Measurements from ENCODE around the gene ITGA1.

ITGA1 gene

DNA sequence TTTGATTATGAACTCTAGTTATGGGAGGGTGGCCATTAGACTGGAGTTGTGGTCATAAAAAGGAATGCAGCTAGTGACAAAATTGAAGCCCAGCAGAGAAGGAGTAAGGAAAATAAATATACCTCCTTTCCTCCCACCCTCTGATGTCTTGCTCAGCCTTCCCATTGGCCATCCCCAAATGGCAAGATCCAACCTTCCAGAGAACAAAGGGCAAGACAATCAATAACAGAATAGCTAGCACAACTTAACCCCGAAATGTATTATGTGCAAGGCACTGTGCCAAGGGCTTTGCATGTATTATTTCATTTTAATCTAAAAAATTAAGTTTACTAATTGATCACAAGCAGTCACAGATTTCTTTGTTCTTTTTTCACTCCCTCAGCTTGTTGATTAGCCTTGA is 3.6 kb downstream of the ITGA1 start:
- no peak overlapping the region for H2AFZ ChIP-seq (ENCODE audit: low read length)
- DNase-seq: no peak
- no peak for TF ChIP-seq EZH2 (optimal IDR thresholded peaks at IDR 0.05; ENCODE audit: low read depth, low read length)
- TF ChIP-seq, protein P1, sequence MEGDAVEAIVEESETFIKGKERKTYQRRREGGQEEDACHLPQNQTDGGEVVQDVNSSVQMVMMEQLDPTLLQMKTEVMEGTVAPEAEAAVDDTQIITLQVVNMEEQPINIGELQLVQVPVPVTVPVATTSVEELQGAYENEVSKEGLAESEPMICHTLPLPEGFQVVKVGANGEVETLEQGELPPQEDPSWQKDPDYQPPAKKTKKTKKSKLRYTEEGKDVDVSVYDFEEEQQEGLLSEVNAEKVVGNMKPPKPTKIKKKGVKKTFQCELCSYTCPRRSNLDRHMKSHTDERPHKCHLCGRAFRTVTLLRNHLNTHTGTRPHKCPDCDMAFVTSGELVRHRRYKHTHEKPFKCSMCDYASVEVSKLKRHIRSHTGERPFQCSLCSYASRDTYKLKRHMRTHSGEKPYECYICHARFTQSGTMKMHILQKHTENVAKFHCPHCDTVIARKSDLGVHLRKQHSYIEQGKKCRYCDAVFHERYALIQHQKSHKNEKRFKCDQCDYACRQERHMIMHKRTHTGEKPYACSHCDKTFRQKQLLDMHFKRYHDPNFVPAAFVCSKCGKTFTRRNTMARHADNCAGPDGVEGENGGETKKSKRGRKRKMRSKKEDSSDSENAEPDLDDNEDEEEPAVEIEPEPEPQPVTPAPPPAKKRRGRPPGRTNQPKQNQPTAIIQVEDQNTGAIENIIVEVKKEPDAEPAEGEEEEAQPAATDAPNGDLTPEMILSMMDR (IDR thresholded peaks at IDR 0.05; ENCODE audit: low read length): no peak
- no peak for TF ChIP-seq EZH2phosphoT487 (IDR thresholded peaks at IDR 0.05; ENCODE audit: low read length)
- H3K9me3 ChIP-seq (replicated peaks; ENCODE audit: insufficient read depth, low read length): no peaks in the 10 kb centered on the region
- no peaks in the 10 kb centered on the region for H3K36me3 ChIP-seq (replicated peaks; ENCODE audit: insufficient read depth, low read length)
- no peak overlapping the region for H3K9ac ChIP-seq (ENCODE audit: low read length)
- no peaks in the 10 kb centered on the region for H3K4me1 ChIP-seq (ENCODE audit: low read length)
- H3K4me2 ChIP-seq (ENCODE audit: low read depth, low read length): no peak overlapping the region
- no peaks in the 10 kb centered on the region for H4K20me1 ChIP-seq (ENCODE audit: insufficient read depth, low read length)
- H3K79me2 ChIP-seq (ENCODE audit: low read length): no peaks in the 10 kb centered on the region
- H3K9me2 ChIP-seq (replicated peaks; ENCODE audit: insufficient read depth, low read length): no peaks in the 10 kb centered on the region
- no peaks in the 10 kb centered on the region for H3F3A ChIP-seq (ENCODE audit: insufficient read depth, low read length)
- no peak overlapping the region for H3K4me3 ChIP-seq (ENCODE audit: low read length)
- no peak overlapping the region for H3K27ac ChIP-seq (ENCODE audit: low read length)
- no peaks in the 10 kb centered on the region for H3K27me3 ChIP-seq (replicated peaks; ENCODE audit: insufficient read depth, low read length)

DNA sequence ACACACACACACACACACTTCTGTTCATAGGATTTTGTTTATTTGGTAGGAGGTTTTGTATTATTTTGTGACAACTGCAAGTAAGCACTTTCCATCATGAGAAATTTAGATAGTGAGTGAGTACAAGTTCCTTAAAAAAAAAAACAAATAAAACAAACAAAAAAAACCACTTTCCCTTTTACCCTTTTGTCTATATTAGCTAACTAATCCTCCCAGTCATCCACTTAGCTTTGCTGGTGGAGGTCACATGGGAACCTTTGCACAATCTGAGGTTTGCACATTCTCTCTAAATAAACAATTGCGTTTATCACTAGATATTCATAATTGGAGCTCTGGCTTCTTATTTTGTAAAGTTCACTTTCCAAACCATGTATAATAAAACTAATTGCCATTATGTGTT is 6.8 kb downstream of the ITGA1 start:
- TF ChIP-seq EZH2 (optimal IDR thresholded peaks at IDR 0.05; ENCODE audit: low read depth, low read length) (no peak), EZH2phosphoT487 (IDR thresholded peaks at IDR 0.05; ENCODE audit: low read length) (no peak)
- TF ChIP-seq, protein P1 (IDR thresholded peaks at IDR 0.05; ENCODE audit: low read length): no peak
- Histone ChIP-seq H3K27me3 (replicated peaks; ENCODE audit: insufficient read depth, low read length) (no peaks in the 10 kb centered on the region), H3K27ac (ENCODE audit: low read length) (no peak overlapping the region), H3K4me1 (ENCODE audit: low read length) (no peaks in the 10 kb centered on the region), H3K9me2 (replicated peaks; ENCODE audit: insufficient read depth, low read length) (no peaks in the 10 kb centered on the region), H3K36me3 (replicated peaks; ENCODE audit: insufficient read depth, low read length) (no peaks in the 10 kb centered on the region), H3K4me2 (ENCODE audit: low read depth, low read length) (no peak overlapping the region), H2AFZ (ENCODE audit: low read length) (no peak overlapping the region), H3K9ac (ENCODE audit: low read length) (no peak overlapping the region), H3K9me3 (replicated peaks; ENCODE audit: insufficient read depth, low read length) (no peaks in the 10 kb centered on the region), H4K20me1 (ENCODE audit: insufficient read depth, low read length) (no peaks in the 10 kb centered on the region), H3K4me3 (ENCODE audit: low read length) (no peak overlapping the region), H3F3A (ENCODE audit: insufficient read depth, low read length) (no peaks in the 10 kb centered on the region), H3K79me2 (ENCODE audit: low read length) (no peaks in the 10 kb centered on the region)
- no peak for DNase-seq

DNA sequence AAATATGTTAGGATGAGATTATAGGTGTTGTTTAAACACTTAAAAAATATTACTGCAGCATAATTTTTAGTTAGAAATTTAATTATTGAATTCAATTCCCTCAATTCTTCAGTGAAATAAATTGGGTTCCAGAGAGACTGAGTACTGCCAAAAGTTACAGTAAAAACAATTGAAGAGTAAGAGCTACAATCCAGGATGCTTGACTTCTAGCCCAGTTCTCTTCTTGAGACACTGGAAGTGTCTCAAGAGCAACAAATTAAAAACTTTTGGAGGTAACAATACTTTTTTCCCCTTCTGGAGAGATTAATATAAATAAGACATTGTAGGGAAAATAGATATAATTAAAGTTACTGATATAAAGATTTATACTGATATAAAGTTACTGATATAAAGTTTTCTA is 8.3 kb downstream of the ITGA1 start:
- no peaks in the 10 kb centered on the region for H3K36me3 ChIP-seq (replicated peaks; ENCODE audit: insufficient read depth, low read length)
- H3K27ac ChIP-seq (ENCODE audit: low read length): no peak overlapping the region
- H3K9me3 ChIP-seq (replicated peaks; ENCODE audit: insufficient read depth, low read length): no peaks in the 10 kb centered on the region
- no peak overlapping the region for H3K4me3 ChIP-seq (ENCODE audit: low read length)
- DNase-seq: no peak
- H3K27me3 ChIP-seq (replicated peaks; ENCODE audit: insufficient read depth, low read length): no peaks in the 10 kb centered on the region
- H3K79me2 ChIP-seq (ENCODE audit: low read length): peaks cover 9% of the 10 kb centered on the region
- H3F3A ChIP-seq (ENCODE audit: insufficient read depth, low read length): no peaks in the 10 kb centered on the region
- H3K4me2 ChIP-seq (ENCODE audit: low read depth, low read length): no peak overlapping the region
- H2AFZ ChIP-seq (ENCODE audit: low read length): no peak overlapping the region
- H3K9me2 ChIP-seq (replicated peaks; ENCODE audit: insufficient read depth, low read length): no peaks in the 10 kb centered on the region
- H3K9ac ChIP-seq (ENCODE audit: low read length): no peak overlapping the region
- no peaks in the 10 kb centered on the region for H4K20me1 ChIP-seq (ENCODE audit: insufficient read depth, low read length)
- TF ChIP-seq EZH2phosphoT487 (IDR thresholded peaks at IDR 0.05; ENCODE audit: low read length) (no peak), EZH2 (optimal IDR thresholded peaks at IDR 0.05; ENCODE audit: low read depth, low read length) (no peak)
- TF ChIP-seq, protein P1 (IDR thresholded peaks at IDR 0.05; ENCODE audit: low read length): no peak
- H3K4me1 ChIP-seq (ENCODE audit: low read length): 0 out of 2 replicates have a peak, but pooled peaks cover 4% of the 10 kb centered on the region
